Measurements from ENCODE around the gene KIAA0825. TPM values are rescaled to one million over a fixed set of nuclear protein-coding genes. Genes with fewer than 3 reads are reported as not detected.

The KIAA0825 gene
- total RNA-seq, 3 donors from 2014 or later (not counting 1 experiment from before 2014, with no cell fraction given): 2.4 to 5.0 (median 4.8) TPM

DNA sequence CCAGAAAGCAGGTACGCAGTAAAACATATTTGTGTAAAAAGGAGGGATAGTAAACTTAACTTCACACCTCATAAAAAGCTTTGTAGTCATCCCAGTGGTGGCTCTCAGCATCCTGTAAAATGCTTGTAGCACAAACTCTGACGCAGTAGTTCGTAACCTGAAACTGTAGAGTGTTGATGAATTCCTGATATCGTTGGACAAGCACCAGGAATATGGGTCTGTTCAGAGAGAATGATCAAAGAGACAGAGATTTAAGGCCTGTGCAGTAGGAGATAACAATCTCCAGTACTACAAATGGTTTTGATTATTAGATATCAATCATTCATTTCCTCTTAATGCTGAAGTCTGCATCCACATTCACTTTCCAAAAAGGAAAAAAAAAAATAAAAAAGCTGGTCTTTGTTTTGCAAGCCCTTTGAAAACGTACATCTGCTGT is 148.5 kb downstream of the KIAA0825 start:
- H3K36me3 Mint-ChIP-seq: no peaks in the 10 kb centered on the region
- Histone ChIP-seq H3K36me3 (ENCODE audit: control insufficient read depth, insufficient read depth, low read length) (no peaks in the 10 kb centered on the region), H3K9me3 (ENCODE audit: control insufficient read depth, insufficient read depth, low read length) (no peaks in the 10 kb centered on the region), H3K4me1 (ENCODE audit: control insufficient read depth, insufficient read depth, low read length) (no peaks in the 10 kb centered on the region), H3K4me3 (ENCODE audit: low read length) (no peak overlapping the region), H3K27ac (ENCODE audit: low read length) (no peak overlapping the region), H3K27me3 (ENCODE audit: control insufficient read depth, insufficient read depth, low read length) (no peaks in the 10 kb centered on the region)
- TF ChIP-seq, protein P1, sequence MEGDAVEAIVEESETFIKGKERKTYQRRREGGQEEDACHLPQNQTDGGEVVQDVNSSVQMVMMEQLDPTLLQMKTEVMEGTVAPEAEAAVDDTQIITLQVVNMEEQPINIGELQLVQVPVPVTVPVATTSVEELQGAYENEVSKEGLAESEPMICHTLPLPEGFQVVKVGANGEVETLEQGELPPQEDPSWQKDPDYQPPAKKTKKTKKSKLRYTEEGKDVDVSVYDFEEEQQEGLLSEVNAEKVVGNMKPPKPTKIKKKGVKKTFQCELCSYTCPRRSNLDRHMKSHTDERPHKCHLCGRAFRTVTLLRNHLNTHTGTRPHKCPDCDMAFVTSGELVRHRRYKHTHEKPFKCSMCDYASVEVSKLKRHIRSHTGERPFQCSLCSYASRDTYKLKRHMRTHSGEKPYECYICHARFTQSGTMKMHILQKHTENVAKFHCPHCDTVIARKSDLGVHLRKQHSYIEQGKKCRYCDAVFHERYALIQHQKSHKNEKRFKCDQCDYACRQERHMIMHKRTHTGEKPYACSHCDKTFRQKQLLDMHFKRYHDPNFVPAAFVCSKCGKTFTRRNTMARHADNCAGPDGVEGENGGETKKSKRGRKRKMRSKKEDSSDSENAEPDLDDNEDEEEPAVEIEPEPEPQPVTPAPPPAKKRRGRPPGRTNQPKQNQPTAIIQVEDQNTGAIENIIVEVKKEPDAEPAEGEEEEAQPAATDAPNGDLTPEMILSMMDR (IDR thresholded peaks at IDR 0.05): no peak
- H3K9me3 Mint-ChIP-seq: no peaks in the 10 kb centered on the region
- no peak overlapping the region for H3K4me3 Mint-ChIP-seq
- H3K27me3 Mint-ChIP-seq (ENCODE audit: low read depth in 2 of 2): no peaks in the 10 kb centered on the region
- no peaks in the 10 kb centered on the region for H3K4me1 Mint-ChIP-seq
- no peak for DNase-seq
- intact Hi-C loops (cut with micrococcal nuclease): no loop called here
- H3K27ac Mint-ChIP-seq: no peak overlapping the region
- 100% methylated on average over 3 of the region's 5 CpGs for WGBS (ENCODE audit: insufficient coverage)
- no peak for ATAC-seq

- Histone ChIP-seq H3K4me1 (ENCODE audit: control insufficient read depth, insufficient read depth, low read length) (no peaks in the 10 kb centered on the region), H3K4me3 (ENCODE audit: low read length) (no peak overlapping the region), H3K36me3 (ENCODE audit: control insufficient read depth, insufficient read depth, low read length) (no peaks in the 10 kb centered on the region), H3K27ac (ENCODE audit: low read length) (no peak overlapping the region), H3K9me3 (ENCODE audit: control insufficient read depth, insufficient read depth, low read length) (no peaks in the 10 kb centered on the region), H3K27me3 (ENCODE audit: control insufficient read depth, insufficient read depth, low read length) (no peaks in the 10 kb centered on the region)
- no peak for ATAC-seq
- H3K27ac Mint-ChIP-seq: no peak overlapping the region
- intact Hi-C loops (cut with micrococcal nuclease): no loop called here
- TF ChIP-seq, protein P1 (IDR thresholded peaks at IDR 0.05): no peak
- H3K9me3 Mint-ChIP-seq: no peaks in the 10 kb centered on the region
- DNase-seq: no peak
- no peaks in the 10 kb centered on the region for H3K4me1 Mint-ChIP-seq
- 83% methylated on average over 2 of the region's 5 CpGs for WGBS (ENCODE audit: insufficient coverage)
- H3K27me3 Mint-ChIP-seq (ENCODE audit: low read depth in 2 of 2): no peaks in the 10 kb centered on the region
- no peak overlapping the region for H3K4me3 Mint-ChIP-seq
- H3K36me3 Mint-ChIP-seq: no peaks in the 10 kb centered on the region
These were observed 150.2 kb downstream of the KIAA0825 start for GRCh38 chr5:94467954-94468930.

DNA sequence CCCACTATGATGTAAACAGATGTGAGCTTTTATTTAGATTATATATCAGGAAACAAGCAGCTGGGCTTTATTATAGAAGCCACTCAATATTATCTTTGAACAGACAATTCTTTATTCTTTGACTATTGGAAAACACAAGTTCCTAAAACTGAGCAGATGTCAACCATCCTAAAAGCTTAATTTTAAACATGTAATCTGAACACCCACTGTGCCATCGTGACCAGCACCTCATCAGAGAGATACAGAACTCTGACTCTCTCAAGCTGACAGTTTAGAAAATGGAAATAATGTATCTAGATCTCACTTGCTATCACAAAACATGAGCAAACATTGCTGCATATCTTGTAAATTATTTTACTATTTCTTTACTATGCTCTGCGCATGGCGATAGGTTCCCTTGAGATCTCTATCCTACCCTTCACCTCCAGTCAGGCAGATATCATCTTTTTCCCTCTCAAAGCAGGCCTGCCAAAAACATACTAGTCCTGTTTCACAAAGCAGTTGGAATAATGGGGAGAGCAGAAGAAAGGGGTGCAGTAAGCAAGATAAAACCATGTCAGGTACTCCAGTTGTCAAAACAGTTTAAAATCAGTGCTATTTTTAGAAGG is 151.0 kb downstream of the KIAA0825 start:
- intact Hi-C loops (cut with micrococcal nuclease): no loop called here
- no peak for DNase-seq
- H3K36me3 ChIP-seq (ENCODE audit: control insufficient read depth, insufficient read depth, low read length): no peaks in the 10 kb centered on the region
- H3K4me1 ChIP-seq (ENCODE audit: control insufficient read depth, insufficient read depth, low read length): no peaks in the 10 kb centered on the region
- Mint-ChIP-seq H3K27me3 (ENCODE audit: low read depth in 2 of 2) (no peaks in the 10 kb centered on the region), H3K4me3 (no peak overlapping the region), H3K4me1 (no peaks in the 10 kb centered on the region), H3K9me3 (no peaks in the 10 kb centered on the region), H3K36me3 (no peaks in the 10 kb centered on the region), H3K27ac (no peak overlapping the region)
- no peak overlapping the region for H3K27ac ChIP-seq (ENCODE audit: low read length)
- no peaks in the 10 kb centered on the region for H3K9me3 ChIP-seq (ENCODE audit: control insufficient read depth, insufficient read depth, low read length)
- no peaks in the 10 kb centered on the region for H3K27me3 ChIP-seq (ENCODE audit: control insufficient read depth, insufficient read depth, low read length)
- TF ChIP-seq, protein P1 (IDR thresholded peaks at IDR 0.05): no peak
- 100% methylated on average over 3 of the region's 3 CpGs for WGBS (ENCODE audit: insufficient coverage)
- ATAC-seq: no peak
- H3K4me3 ChIP-seq (ENCODE audit: low read length): no peak overlapping the region

Data from natural killer cell (primary cell).